NCI-H1092 treated with DMSO at 0.1 percent for 48 hours (cell line): ENCODE results near the gene DRAP1.
A peak's percentile ranks its signal among the peaks of the same experiment; 100 is the strongest.

Experiments used
- DNase-seq: peaks from one replicate; lab custom pipeline; 2025; lab: John Stamatoyannopoulos, UW

The DRAP1 gene

GRCh38 chr11:65903715-65904114 is 15.5 kb upstream of the DRAP1 start:
- no peak for DNase-seq

GRCh38 chr11:65906602-65907001 is 12.6 kb upstream of the DRAP1 start:
- no peak for DNase-seq

- no peak for DNase-seq
These were observed 11.3 kb upstream of the DRAP1 start for GRCh38 chr11:65907878-65908277.

- DNase-seq, result peak; percentile 57
These were observed 7.3 kb upstream of the DRAP1 start for GRCh38 chr11:65911682-65912568.

GRCh38 chr11:65912845-65913244 is 6.4 kb upstream of the DRAP1 start:
- DNase-seq, result no peak

GRCh38 chr11:65915101-65915820 is 4.0 kb upstream of the DRAP1 start:
- no peak for DNase-seq

- no peak for DNase-seq
These were observed 3.4 kb upstream of the DRAP1 start for GRCh38 chr11:65915821-65916251.

GRCh38 chr11:65916391-65916790 is 2.8 kb upstream of the DRAP1 start:
- no peak for DNase-seq

GRCh38 chr11:65917077-65917433 is 2.2 kb upstream of the DRAP1 start:
- no peak for DNase-seq

GRCh38 chr11:65917434-65918210 is 1.6 kb upstream of the DRAP1 start:
- no peak for DNase-seq

- peak; percentile 59 for DNase-seq
These were observed 750 bp upstream of the DRAP1 start, which contains the start of gene C11orf68 for GRCh38 chr11:65918211-65919140. C11orf68 (minus strand) TSS chr11:65919062; CDS start chr11:65919031, 31 bp downstream.

GRCh38 chr11:65919573-65920371 is 546 bp downstream of the DRAP1 start:
- peak; percentile 54 for DNase-seq

GRCh38 chr11:65920372-65920802 is 1.2 kb downstream of the DRAP1 start:
- DNase-seq, result no peak

- no peak for DNase-seq
These were observed 1.9 kb downstream of the DRAP1 start for GRCh38 chr11:65921033-65921555.

GRCh38 chr11:65921876-65922275 is 2.6 kb downstream of the DRAP1 start:
- DNase-seq, result no peak

GRCh38 chr11:65922565-65922964 is 3.3 kb downstream of the DRAP1 start:
- DNase-seq, result no peak

GRCh38 chr11:65925397-65925796 is 6.2 kb downstream of the DRAP1 start:
- no peak for DNase-seq

GRCh38 chr11:65927904-65928397 is 8.7 kb downstream of the DRAP1 start:
- DNase-seq, result no peak

- DNase-seq, result no peak
These were observed 9.4 kb downstream of the DRAP1 start for GRCh38 chr11:65928667-65929066.
